T follicular helper cell (primary cell): ENCODE results near the gene PI4KA.
"Not testable (repeated sequence)": the region's sequence is repeated elsewhere in the genome, so short reads cannot be mapped to it uniquely, and the experiment has no call there.

ENCODE experiments used
- DNase-seq: peaks from one replicate; pipeline ENCODE4 v3.0.0-alpha.2; 2020; ENCODE audit warnings: low read depth

PI4KA gene

GRCh38 chr22:20724676-20725454, 133.7 kb downstream of the PI4KA start:
- no peak for DNase-seq

GRCh38 chr22:20721409-20722218, 137.0 kb downstream of the PI4KA start:
- DNase-seq: no peak

- no peak for DNase-seq
Measured at GRCh38 chr22:20720692-20721408, 137.8 kb downstream of the PI4KA start.

GRCh38 chr22:20718727-20719126, 139.9 kb downstream of the PI4KA start:
- DNase-seq: not testable (repeated sequence)

- DNase-seq: not testable (repeated sequence)
Measured at GRCh38 chr22:20717981-20718380, 140.6 kb downstream of the PI4KA start.

- not testable (repeated sequence) for DNase-seq
Measured at GRCh38 chr22:20717213-20717866, 141.3 kb downstream of the PI4KA start.

GRCh38 chr22:20713116-20713515, 145.5 kb downstream of the PI4KA start:
- not testable (repeated sequence) for DNase-seq

GRCh38 chr22:20709966-20710365, 148.6 kb downstream of the PI4KA start:
- not testable (repeated sequence) for DNase-seq

- not testable (repeated sequence) for DNase-seq
Measured at GRCh38 chr22:20707549-20708118, 151.0 kb downstream of the PI4KA start.

- DNase-seq: peak; percentile 12
Measured at GRCh38 chr22:20703816-20704609, 154.6 kb downstream of the PI4KA start.

- DNase-seq: not testable (repeated sequence)
Measured at GRCh38 chr22:20703414-20703806, 155.2 kb downstream of the PI4KA start.

GRCh38 chr22:20702546-20703413, 155.8 kb downstream of the PI4KA start:
- DNase-seq: peak; percentile 97

- not testable (repeated sequence) for DNase-seq
Measured at GRCh38 chr22:20702175-20702545, 156.5 kb downstream of the PI4KA start.

- DNase-seq: not testable (repeated sequence)
Measured at GRCh38 chr22:20701680-20702136, 156.9 kb downstream of the PI4KA start.

GRCh38 chr22:20700347-20700746, 158.3 kb downstream of the PI4KA start:
- not testable (repeated sequence) for DNase-seq

- DNase-seq: not testable (repeated sequence)
Measured at GRCh38 chr22:20699856-20700255, 158.8 kb downstream of the PI4KA start.

GRCh38 chr22:20697481-20698113, 161.0 kb downstream of the PI4KA start:
- DNase-seq: peak; percentile 80

- DNase-seq: not testable (repeated sequence)
Measured at GRCh38 chr22:20696056-20696455, 162.6 kb downstream of the PI4KA start.

- not testable (repeated sequence) for DNase-seq
Measured at GRCh38 chr22:20695205-20695604, 163.4 kb downstream of the PI4KA start.
